ENCODE data around the gene PSMB3. TPM values are rescaled to one million over a fixed set of nuclear protein-coding genes. Genes with fewer than 3 reads are reported as not detected.

PSMB3 gene
- total and polyA plus RNA-seq, 2 donors (not counting 1 experiment from before 2014, with no cell fraction given), result 210 to 299 TPM

GRCh38 chr17:38720941-38721340 lies 31.6 kb upstream of the PSMB3 start:
- H2AFZ ChIP-seq (ENCODE audit: low read length), result no peak overlapping the region
- no peak overlapping the region for H3K4me2 ChIP-seq (ENCODE audit: extremely low read depth, insufficient read depth, low read length)
- no peak overlapping the region for H3K27ac ChIP-seq (ENCODE audit: insufficient read depth, low read length)
- no peak for DNase-seq (ENCODE audit: low read depth in 2 of 2)
- TF ChIP-seq EZH2 (IDR thresholded peaks at IDR 0.05; ENCODE audit: low read length, missing control alignments), result no peak
- no peak for TF ChIP-seq CTCF (conservative IDR thresholded peaks at IDR 0.05 in 1 of 2, IDR thresholded peaks at IDR 0.05 in 1 of 2; ENCODE audit: low read depth in 1 of 2, low read length in 2 of 2)
- H3K4me1 ChIP-seq (ENCODE audit: control insufficient read depth, extremely low read depth, insufficient read depth, low read length), result no peaks in the 10 kb centered on the region
- no peak overlapping the region for H3K4me3 ChIP-seq (replicated peaks in 1 of 4; ENCODE audit: control extremely low read depth in 1 of 4, insufficient read depth in 1 of 4, low read depth in 3 of 4, low read length in 4 of 4)
- no peaks in the 10 kb centered on the region for H4K20me1 ChIP-seq (ENCODE audit: control insufficient read depth, extremely low read depth, insufficient read depth, low read length)
- H3K36me3 ChIP-seq (ENCODE audit: control insufficient read depth, insufficient read depth, low read length), result peaks cover 12% of the 10 kb centered on the region
- no peak overlapping the region for H3K9ac ChIP-seq (ENCODE audit: insufficient read depth, low read length)
- no peaks in the 10 kb centered on the region for H3K79me2 ChIP-seq (ENCODE audit: control insufficient read depth, insufficient read depth, low read length)
- H3K9me3 ChIP-seq (ENCODE audit: control insufficient read depth, insufficient read depth, low read depth, low read length), result no peaks in the 10 kb centered on the region
- H3K27me3 ChIP-seq (ENCODE audit: control insufficient read depth, insufficient read depth, low read length), result no peaks in the 10 kb centered on the region

GRCh38 chr17:38721802-38722201 lies 30.7 kb upstream of the PSMB3 start:
- Histone ChIP-seq H3K27ac (ENCODE audit: insufficient read depth, low read length) (no peak overlapping the region), H3K4me2 (ENCODE audit: extremely low read depth, insufficient read depth, low read length) (no peak overlapping the region), H3K4me1 (ENCODE audit: control insufficient read depth, extremely low read depth, insufficient read depth, low read length) (no peaks in the 10 kb centered on the region), H3K27me3 (ENCODE audit: control insufficient read depth, insufficient read depth, low read length) (no peaks in the 10 kb centered on the region), H3K36me3 (ENCODE audit: control insufficient read depth, insufficient read depth, low read length) (peaks cover 12% of the 10 kb centered on the region), H3K9ac (ENCODE audit: insufficient read depth, low read length) (no peak overlapping the region), H3K4me3 (replicated peaks in 1 of 4; ENCODE audit: control extremely low read depth in 1 of 4, insufficient read depth in 1 of 4, low read depth in 3 of 4, low read length in 4 of 4) (no peak overlapping the region), H4K20me1 (ENCODE audit: control insufficient read depth, extremely low read depth, insufficient read depth, low read length) (no peaks in the 10 kb centered on the region), H3K9me3 (ENCODE audit: control insufficient read depth, insufficient read depth, low read depth, low read length) (no peaks in the 10 kb centered on the region), H3K79me2 (ENCODE audit: control insufficient read depth, insufficient read depth, low read length) (no peaks in the 10 kb centered on the region), H2AFZ (ENCODE audit: low read length) (no peak overlapping the region)
- no peak for DNase-seq (ENCODE audit: low read depth in 2 of 2)
- TF ChIP-seq EZH2 (IDR thresholded peaks at IDR 0.05; ENCODE audit: low read length, missing control alignments) (no peak), CTCF (conservative IDR thresholded peaks at IDR 0.05 in 1 of 2, IDR thresholded peaks at IDR 0.05 in 1 of 2; ENCODE audit: low read depth in 1 of 2, low read length in 2 of 2) (no peak)

GRCh38 chr17:38724337-38724988 lies 28.1 kb upstream of the PSMB3 start:
- no peaks in the 10 kb centered on the region for H4K20me1 ChIP-seq (ENCODE audit: control insufficient read depth, extremely low read depth, insufficient read depth, low read length)
- no peaks in the 10 kb centered on the region for H3K27me3 ChIP-seq (ENCODE audit: control insufficient read depth, insufficient read depth, low read length)
- no peak overlapping the region for H3K4me2 ChIP-seq (ENCODE audit: extremely low read depth, insufficient read depth, low read length)
- no peak for DNase-seq (ENCODE audit: low read depth in 2 of 2)
- no peak overlapping the region for H2AFZ ChIP-seq (ENCODE audit: low read length)
- no peak overlapping the region for H3K9ac ChIP-seq (ENCODE audit: insufficient read depth, low read length)
- no peaks in the 10 kb centered on the region for H3K4me1 ChIP-seq (ENCODE audit: control insufficient read depth, extremely low read depth, insufficient read depth, low read length)
- H3K79me2 ChIP-seq (ENCODE audit: control insufficient read depth, insufficient read depth, low read length), result no peaks in the 10 kb centered on the region
- H3K27ac ChIP-seq (ENCODE audit: insufficient read depth, low read length), result no peak overlapping the region
- TF ChIP-seq EZH2 (IDR thresholded peaks at IDR 0.05; ENCODE audit: low read length, missing control alignments) (no peak), CTCF (conservative IDR thresholded peaks at IDR 0.05 in 1 of 2, IDR thresholded peaks at IDR 0.05 in 1 of 2; ENCODE audit: low read depth in 1 of 2, low read length in 2 of 2) (no peak)
- no peaks in the 10 kb centered on the region for H3K9me3 ChIP-seq (ENCODE audit: control insufficient read depth, insufficient read depth, low read depth, low read length)
- no peak overlapping the region for H3K4me3 ChIP-seq (replicated peaks in 1 of 4; ENCODE audit: control extremely low read depth in 1 of 4, insufficient read depth in 1 of 4, low read depth in 3 of 4, low read length in 4 of 4)
- peaks cover 12% of the 10 kb centered on the region for H3K36me3 ChIP-seq (ENCODE audit: control insufficient read depth, insufficient read depth, low read length)

Measured in fibroblast of lung (primary cell).